Mesenchymal stem cell (in vitro differentiated cells and primary cell): Measurements from ENCODE around the gene RNF186.
"Not testable (repeated sequence)": the region's sequence is repeated elsewhere in the genome, so short reads cannot be mapped to it uniquely, and the experiment has no call there.

Experiments used
- DNase-seq: peaks from one replicate; pipeline ENCODE4 v3.0.0-alpha.2; 2013
- H2AFZ ChIP-seq: one replicate; pipeline ENCODE4 v1.6.1; 2013; ENCODE audit warnings: low read depth, mild to moderate bottlenecking, control low read depth, inconsistent platforms, low read length, moderate library complexity
- H2AK5ac ChIP-seq: 2 replicates; pipeline ENCODE4 v1.6.1; 2013; ENCODE audit warnings: low read length, moderate library complexity, mild to moderate bottlenecking, inconsistent platforms; ENCODE audit not compliant: severe bottlenecking
- H2BK120ac ChIP-seq: one replicate; pipeline ENCODE4 v1.6.1; 2013; ENCODE audit warnings: low read depth, mild to moderate bottlenecking, inconsistent platforms, low read length, moderate library complexity
- H2BK12ac ChIP-seq, 2 experiments: one replicate each; pipeline ENCODE4 v1.6.1; 2013; ENCODE audit warnings: inconsistent platforms in 2 of 2, low read length in 2 of 2, mild to moderate bottlenecking in 2 of 2, moderate library complexity in 2 of 2, control low read depth in 1 of 2
- H2BK15ac ChIP-seq: one replicate; pipeline ENCODE4 v1.6.1; 2013; ENCODE audit warnings: mild to moderate bottlenecking, low read depth, inconsistent platforms; ENCODE audit not compliant: poor library complexity, severe bottlenecking
- H2BK5ac ChIP-seq: 2 replicates; pipeline ENCODE4 v1.6.1; 2013; ENCODE audit warnings: low read depth, mild to moderate bottlenecking, low read length, control low read depth, inconsistent platforms; ENCODE audit not compliant: poor library complexity, severe bottlenecking
- H3K14ac ChIP-seq, 2 experiments: one replicate each; pipeline ENCODE4 v1.6.1; 2013; ENCODE audit warnings: inconsistent platforms in 2 of 2, low read length in 2 of 2, control low read depth in 1 of 2, mild to moderate bottlenecking in 1 of 2, moderate library complexity in 1 of 2
- H3K18ac ChIP-seq, 2 experiments: one replicate each; pipeline ENCODE4 v1.6.1; 2013; ENCODE audit warnings: inconsistent platforms in 2 of 2, low read length in 2 of 2, control low read depth in 1 of 2, low read depth in 1 of 2, mild to moderate bottlenecking in 1 of 2
- H3K23ac ChIP-seq, 2 experiments: one replicate each; pipeline ENCODE4 v1.6.1; 2013; ENCODE audit warnings: inconsistent platforms in 2 of 2, low read length in 2 of 2, mild to moderate bottlenecking in 2 of 2, moderate library complexity in 2 of 2, control low read depth in 1 of 2
- H3K27ac ChIP-seq: 2 replicates; pipeline ENCODE4 v1.5.1; 2013; ENCODE audit warnings: mild to moderate bottlenecking, moderate library complexity, low read length, control low read depth, inconsistent platforms; ENCODE audit not compliant: poor library complexity, severe bottlenecking
- H3K27me3 ChIP-seq, 2 experiments: 2 replicates each; pipeline versions ENCODE4 v1.6.1 to v1.7.0; 2013; ENCODE audit warnings: low read length in 2 of 2, mild to moderate bottlenecking in 2 of 2, moderate library complexity in 2 of 2, control low read depth in 1 of 2, inconsistent platforms in 1 of 2; ENCODE audit not compliant: control insufficient read depth in 1 of 2, insufficient read depth in 1 of 2
- H3K36me3 ChIP-seq, 2 experiments: 2 replicates each; pipeline versions ENCODE4 v1.6.1 to v1.7.0; 2013; ENCODE audit warnings: low read length in 2 of 2, control low read depth in 1 of 2, inconsistent platforms in 1 of 2, low read depth in 1 of 2, mild to moderate bottlenecking in 1 of 2; ENCODE audit not compliant: insufficient read depth in 2 of 2, control insufficient read depth in 1 of 2
- H3K4ac ChIP-seq, 2 experiments: one replicate each; pipeline ENCODE4 v1.6.1; 2013; ENCODE audit warnings: inconsistent platforms in 2 of 2, low read length in 2 of 2, mild to moderate bottlenecking in 2 of 2, moderate library complexity in 2 of 2, control low read depth in 1 of 2, low read depth in 1 of 2
- H3K4me1 ChIP-seq: 2 replicates; pipeline ENCODE4 v1.6.1; 2013; ENCODE audit warnings: low read depth, low read length, control low read depth; ENCODE audit not compliant: control insufficient read depth, insufficient read depth
- H3K4me2 ChIP-seq: 2 replicates; pipeline ENCODE4 v1.6.1; 2013; ENCODE audit warnings: low read length, mild to moderate bottlenecking, inconsistent platforms; ENCODE audit not compliant: poor library complexity, severe bottlenecking
- H3K4me3 ChIP-seq, 2 experiments: 2 replicates each; pipeline versions ENCODE4 v1.5.1 to v1.7.0; 2013; ENCODE audit warnings: low read length in 2 of 2, mild to moderate bottlenecking in 2 of 2, control low read depth in 1 of 2, low read depth in 1 of 2; ENCODE audit not compliant: insufficient read depth in 1 of 2
- H3K79me1 ChIP-seq: replicated peaks from 2 replicates; pipeline ENCODE4 v1.6.1; 2013; ENCODE audit warnings: mild to moderate bottlenecking, control low read depth, low read length, inconsistent platforms; ENCODE audit not compliant: poor library complexity, severe bottlenecking
- H3K9ac ChIP-seq: 2 replicates; pipeline ENCODE4 v1.7.0; 2013; ENCODE audit warnings: mild to moderate bottlenecking, low read length, moderate library complexity
- H3K9me3 ChIP-seq: 2 replicates; pipeline ENCODE4 v1.7.0; 2013; ENCODE audit warnings: mild to moderate bottlenecking, low read length; ENCODE audit not compliant: control insufficient read depth
- H4K8ac ChIP-seq: one replicate; pipeline ENCODE4 v1.6.1; 2013; ENCODE audit warnings: inconsistent platforms, mild to moderate bottlenecking, low read length, moderate library complexity
- H4K91ac ChIP-seq: one replicate; pipeline ENCODE4 v1.6.1; 2013; ENCODE audit warnings: mild to moderate bottlenecking, low read length, inconsistent platforms
- WGBS: methylation state at CpG from one replicate; pipeline ENCODE4 v1.1.7; 2013; ENCODE audit warnings: mixed read lengths; 5-methylcytosine and 5-hydroxymethylcytosine counted together

RNF186 gene

GRCh38 chr1:19847334-19847733, 32.3 kb upstream of the RNF186 start:
- H3K14ac ChIP-seq, H4K91ac ChIP-seq, H4K8ac ChIP-seq, H2BK5ac ChIP-seq, H3K4ac ChIP-seq, H3K4me2 ChIP-seq, H3K18ac ChIP-seq, H2BK15ac ChIP-seq, H3K4me1 ChIP-seq, H2AFZ ChIP-seq, H2AK5ac ChIP-seq, H2BK120ac ChIP-seq, H3K23ac ChIP-seq, H3K27ac ChIP-seq, H3K36me3 ChIP-seq, H3K79me1 ChIP-seq, DNase-seq, H2BK12ac ChIP-seq, H3K9me3 ChIP-seq: not testable (repeated sequence)
- Histone ChIP-seq H3K9ac (peak overlapping the region; percentile 63), H3K4me3 (peak overlapping the region in 1 of 2 experiments; percentile 63), H3K27me3 (peaks cover 0 to 15% of the 10 kb centered on the region in 2 experiments)
- WGBS = 94% methylated on average over 9 of the region's 9 CpGs

DNA sequence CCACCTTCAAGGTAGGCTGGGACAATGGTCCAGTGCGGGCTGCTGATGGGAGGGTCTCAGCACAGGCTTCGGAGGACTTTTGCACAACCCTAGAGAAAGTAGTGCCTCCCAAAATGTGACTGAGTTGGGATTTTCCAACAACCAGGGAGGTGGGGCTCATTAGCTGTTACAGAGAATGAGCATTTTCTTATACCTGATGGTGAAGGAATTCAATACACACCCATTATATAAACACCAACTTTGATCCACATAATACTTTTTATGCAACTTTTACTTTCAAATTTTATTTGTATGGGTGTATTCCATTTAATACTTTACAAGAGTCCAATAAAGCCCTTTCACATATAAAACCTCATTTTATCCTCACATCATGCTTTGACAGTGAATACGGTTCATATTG, 31.3 kb upstream of the RNF186 start:
- peaks cover 0 to 15% of the 10 kb centered on the region in 2 experiments for H3K27me3 ChIP-seq
- H2BK120ac ChIP-seq = no peak overlapping the region
- H4K91ac ChIP-seq = no peak overlapping the region
- no peak for DNase-seq
- no peak overlapping the region for H3K4me3 ChIP-seq
- 99% methylated on average over 3 of the region's 3 CpGs for WGBS
- no peak overlapping the region for H3K23ac ChIP-seq
- H2AFZ ChIP-seq = no peak overlapping the region
- H3K4me1 ChIP-seq = no peaks in the 10 kb centered on the region
- no peak overlapping the region for H2BK15ac ChIP-seq
- no peak overlapping the region for H3K4ac ChIP-seq
- H2BK5ac ChIP-seq = no peak overlapping the region
- no peaks in the 10 kb centered on the region for H3K36me3 ChIP-seq
- H3K18ac ChIP-seq = no peak overlapping the region
- H3K9me3 ChIP-seq = no peaks in the 10 kb centered on the region
- H3K14ac ChIP-seq = no peak overlapping the region
- no peak overlapping the region for H4K8ac ChIP-seq
- no peak overlapping the region for H3K9ac ChIP-seq
- no peak overlapping the region for H2AK5ac ChIP-seq
- no peak overlapping the region for H2BK12ac ChIP-seq
- H3K27ac ChIP-seq = no peak overlapping the region
- no peaks in the 10 kb centered on the region for H3K79me1 ChIP-seq
- H3K4me2 ChIP-seq = no peak overlapping the region

GRCh38 chr1:19845555-19845954, 30.5 kb upstream of the RNF186 start:
- Histone ChIP-seq H3K9me3 (no peaks in the 10 kb centered on the region), H3K79me1 (no peaks in the 10 kb centered on the region), H2AK5ac (no peak overlapping the region), H3K23ac (no peak overlapping the region), H3K27ac (no peak overlapping the region), H2BK5ac (no peak overlapping the region), H3K4me1 (no peaks in the 10 kb centered on the region), H3K4ac (no peak overlapping the region), H2BK120ac (no peak overlapping the region), H3K4me3 (no peak overlapping the region), H3K18ac (no peak overlapping the region), H4K91ac (no peak overlapping the region), H3K9ac (no peak overlapping the region), H3K4me2 (no peak overlapping the region), H4K8ac (no peak overlapping the region), H3K14ac (no peak overlapping the region), H2BK15ac (no peak overlapping the region), H2BK12ac (no peak overlapping the region), H2AFZ (no peak overlapping the region), H3K27me3 (peaks cover 0 to 11% of the 10 kb centered on the region in 2 experiments), H3K36me3 (no peaks in the 10 kb centered on the region)
- no peak for DNase-seq
- WGBS = 94% methylated on average over 5 of the region's 8 CpGs

- no peaks in the 10 kb centered on the region for H3K36me3 ChIP-seq
- 70% methylated on average over 10 of the region's 11 CpGs for WGBS
- H3K79me1 ChIP-seq = no peaks in the 10 kb centered on the region
- no peaks in the 10 kb centered on the region for H3K9me3 ChIP-seq
- H3K27me3 ChIP-seq = peaks cover 0 to 11% of the 10 kb centered on the region in 2 experiments
- no peak overlapping the region for H2BK5ac ChIP-seq
- no peak overlapping the region for H3K4me2 ChIP-seq
- H2BK120ac ChIP-seq = no peak overlapping the region
- H2BK15ac ChIP-seq = no peak overlapping the region
- H2AK5ac ChIP-seq = no peak overlapping the region
- no peak overlapping the region for H3K23ac ChIP-seq
- no peak overlapping the region for H3K4ac ChIP-seq
- no peak overlapping the region for H2AFZ ChIP-seq
- no peaks in the 10 kb centered on the region for H3K4me1 ChIP-seq
- DNase-seq = no peak
- no peak overlapping the region for H4K91ac ChIP-seq
- no peak overlapping the region for H2BK12ac ChIP-seq
- H3K9ac ChIP-seq = peak overlapping the region; percentile 30
- no peak overlapping the region for H3K27ac ChIP-seq
- H4K8ac ChIP-seq = no peak overlapping the region
- H3K18ac ChIP-seq = no peak overlapping the region
- H3K14ac ChIP-seq = no peak overlapping the region
- H3K4me3 ChIP-seq = no peak overlapping the region
Observed at GRCh38 chr1:19844731-19845495, 29.8 kb upstream of the RNF186 start.
